Neuronal stem cell (in vitro differentiated cells): ENCODE measurements around the gene LLGL2.

ENCODE experiments used
- DNase-seq: peaks from one replicate; pipeline ENCODE4 v3.0.0-alpha.2; 2013; ENCODE audit warnings: low spot score
- H2AFZ ChIP-seq: one replicate; pipeline ENCODE4 v1.6.1; 2013; ENCODE audit warnings: mild to moderate bottlenecking, low read length, inconsistent platforms
- H2AK5ac ChIP-seq: 2 replicates; pipeline ENCODE4 v1.6.1; 2013; ENCODE audit warnings: low read depth, mild to moderate bottlenecking, inconsistent platforms, low read length, moderate library complexity, mixed read lengths
- H2BK120ac ChIP-seq: 2 replicates; pipeline ENCODE4 v1.6.1; 2013; ENCODE audit warnings: low read depth, mild to moderate bottlenecking, inconsistent platforms, low read length, moderate library complexity, mixed read lengths
- H2BK12ac ChIP-seq: one replicate; pipeline ENCODE4 v1.6.1; 2013; ENCODE audit warnings: low read length, inconsistent platforms
- H2BK15ac ChIP-seq: 2 replicates; pipeline ENCODE4 v1.6.1; 2013; ENCODE audit warnings: mild to moderate bottlenecking, low read length, inconsistent platforms, mixed read lengths
- H2BK5ac ChIP-seq: one replicate; pipeline ENCODE4 v1.6.1; 2013; ENCODE audit warnings: inconsistent platforms, mild to moderate bottlenecking, low read length, moderate library complexity
- H3K14ac ChIP-seq: one replicate; pipeline ENCODE4 v1.6.1; 2013; ENCODE audit warnings: low read length, inconsistent platforms
- H3K18ac ChIP-seq: 2 replicates; pipeline ENCODE4 v1.6.1; 2013; ENCODE audit warnings: low read length, inconsistent platforms
- H3K23ac ChIP-seq: 2 replicates; pipeline ENCODE4 v1.6.1; 2013; ENCODE audit warnings: low read depth, mild to moderate bottlenecking, mixed read lengths, low read length, inconsistent platforms; ENCODE audit not compliant: poor library complexity
- H3K27ac ChIP-seq: replicated peaks from 3 replicates; pipeline ENCODE4 v1.5.1; 2013; ENCODE audit warnings: low read length, inconsistent platforms
- H3K27me3 ChIP-seq, 3 experiments: 2 replicates each; pipeline ENCODE4 v1.6.1; 2013; ENCODE audit warnings: low read length in 3 of 3, mild to moderate bottlenecking in 2 of 3, inconsistent platforms in 1 of 3, low read depth in 1 of 3, mixed read lengths in 1 of 3, moderate library complexity in 1 of 3; ENCODE audit not compliant: control insufficient read depth in 3 of 3, insufficient read depth in 3 of 3
- H3K36me3 ChIP-seq, 2 donors: replicated peaks in 1 of 2; 2 replicates each; pipeline ENCODE4 v1.6.1; 2013; ENCODE audit warnings: low read length in 2 of 2; ENCODE audit not compliant: control insufficient read depth in 2 of 2, insufficient read depth in 2 of 2
- H3K4ac ChIP-seq: 2 replicates; pipeline ENCODE4 v1.6.1; 2013; ENCODE audit warnings: inconsistent platforms, mild to moderate bottlenecking, low read length, moderate library complexity
- H3K4me1 ChIP-seq, 2 donors: 1 replicate in 1 of 2; 2 replicates in 1 of 2; pipeline ENCODE4 v1.6.1; 2013; ENCODE audit warnings: low read length in 2 of 2, low read depth in 1 of 2; ENCODE audit not compliant: control insufficient read depth in 2 of 2, insufficient read depth in 1 of 2
- H3K4me2 ChIP-seq: one replicate; pipeline ENCODE4 v1.6.1; 2013; ENCODE audit warnings: mild to moderate bottlenecking, low read length, inconsistent platforms; ENCODE audit not compliant: insufficient read depth, poor library complexity, severe bottlenecking
- H3K4me3 ChIP-seq, 2 donors: 2 replicates each; pipeline ENCODE4 v1.5.1; 2013; ENCODE audit warnings: low read length in 2 of 2, mild to moderate bottlenecking in 2 of 2, inconsistent platforms in 1 of 2, moderate library complexity in 1 of 2
- H3K79me1 ChIP-seq: one replicate; pipeline ENCODE4 v1.6.1; 2013; ENCODE audit warnings: low read depth, mild to moderate bottlenecking, inconsistent platforms, low read length, moderate library complexity
- H3K9ac ChIP-seq: one replicate; pipeline ENCODE4 v1.6.1; 2013; ENCODE audit warnings: mild to moderate bottlenecking, low read depth, low read length, inconsistent platforms; ENCODE audit not compliant: poor library complexity
- H3K9me3 ChIP-seq, 2 donors: replicated peaks in 1 of 2; 2 replicates each; pipeline versions ENCODE3 to v1.6.1; 2013; ENCODE audit warnings: low read length in 2 of 2, mild to moderate bottlenecking in 2 of 2, inconsistent platforms in 1 of 2, low read depth in 1 of 2, mixed read lengths in 1 of 2, moderate library complexity in 1 of 2; ENCODE audit not compliant: control insufficient read depth in 2 of 2, insufficient read depth in 1 of 2
- H4K8ac ChIP-seq: one replicate; pipeline ENCODE4 v1.6.1; 2013; ENCODE audit warnings: low read depth, mild to moderate bottlenecking, inconsistent platforms, low read length, moderate library complexity
- H4K91ac ChIP-seq: one replicate; pipeline ENCODE4 v1.6.1; 2013; ENCODE audit warnings: low read length, low read depth, mild to moderate bottlenecking, inconsistent platforms; ENCODE audit not compliant: poor library complexity
- WGBS, 2 donors: extraction: QIAGEN DNeasy Blood & Tissue Kit; methylation state at CpG; one replicate each; pipeline ENCODE4 v1.1.7; 2013; ENCODE audit warnings: missing lambda C conversion rate in 2 of 2, mixed read lengths in 1 of 2; ENCODE audit not compliant: insufficient read length in 2 of 2, insufficient replicate concordance in 1 of 2; ENCODE audit errors: extremely low coverage in 2 of 2; 5-methylcytosine and 5-hydroxymethylcytosine counted together

LLGL2 gene

GRCh38 chr17:75501378-75502071 is 24.0 kb upstream of the LLGL2 start:
- no peak overlapping the region for H3K4ac ChIP-seq
- no CpG with 5 or more reads among the region's 21 CpGs for WGBS, 2 donors

GRCh38 chr17:75502072-75502720 is 23.3 kb upstream of the LLGL2 start:
- Histone ChIP-seq H3K4me2 (no peak overlapping the region), H3K9me3 (peaks cover 0 to 2% of the 10 kb centered on the region in 2 donors), H3K4me1 (no peaks in the 10 kb centered on the region), H3K4me3 (no peak overlapping the region), H3K36me3 (peaks cover 53 to 92% of the 10 kb centered on the region in 2 donors), H4K8ac (no peak overlapping the region), H2AFZ (no peak overlapping the region), H3K14ac (no peak overlapping the region), H4K91ac (no peak overlapping the region), H2AK5ac (no peak overlapping the region), H3K79me1 (peaks cover 8% of the 10 kb centered on the region), H3K4ac (no peak overlapping the region), H3K18ac (no peak overlapping the region), H2BK120ac (no peak overlapping the region), H3K23ac (no peak overlapping the region), H3K27ac (no peak overlapping the region), H3K27me3 (no peaks in the 10 kb centered on the region), H3K9ac (no peak overlapping the region), H2BK5ac (peak overlapping the region; percentile 39), H2BK15ac (no peak overlapping the region), H2BK12ac (no peak overlapping the region)
- WGBS, 2 donors = no CpG with 5 or more reads among the region's 40 CpGs
- no peak for DNase-seq

More at GRCh38 chr17:75501378-75502071, 24.0 kb upstream of the LLGL2 start:
- Histone ChIP-seq H3K4me1 (no peaks in the 10 kb centered on the region), H2BK120ac (no peak overlapping the region), H2BK12ac (peak overlapping the region; percentile 22), H3K23ac (no peak overlapping the region), H3K4me3 (no peak overlapping the region), H3K9me3 (peaks cover 0 to 2% of the 10 kb centered on the region in 2 donors), H4K8ac (no peak overlapping the region), H3K18ac (no peak overlapping the region), H3K27ac (no peak overlapping the region), H2AK5ac (no peak overlapping the region), H2AFZ (no peak overlapping the region), H2BK15ac (no peak overlapping the region), H3K14ac (no peak overlapping the region), H3K27me3 (no peaks in the 10 kb centered on the region), H4K91ac (no peak overlapping the region), H3K36me3 (peaks cover 50 to 91% of the 10 kb centered on the region in 2 donors), H2BK5ac (peak overlapping the region; percentile 39), H3K79me1 (peaks cover 8% of the 10 kb centered on the region), H3K4me2 (no peak overlapping the region), H3K9ac (no peak overlapping the region)
- no peak for DNase-seq

GRCh38 chr17:75502721-75503329 is 22.7 kb upstream of the LLGL2 start:
- Histone ChIP-seq H3K23ac (peak overlapping the region; percentile 43), H3K14ac (no peak overlapping the region), H3K4me1 (no peaks in the 10 kb centered on the region), H3K9ac (no peak overlapping the region), H2BK5ac (no peak overlapping the region), H3K79me1 (peaks cover 14% of the 10 kb centered on the region), H3K4me2 (no peak overlapping the region), H2AK5ac (no peak overlapping the region), H2BK120ac (no peak overlapping the region), H3K4ac (no peak overlapping the region), H3K18ac (no peak overlapping the region), H3K27me3 (no peaks in the 10 kb centered on the region), H2BK12ac (no peak overlapping the region), H4K8ac (no peak overlapping the region), H3K9me3 (peaks cover 0 to 2% of the 10 kb centered on the region in 2 donors), H2AFZ (no peak overlapping the region), H3K4me3 (no peak overlapping the region), H3K27ac (no peak overlapping the region), H2BK15ac (no peak overlapping the region), H3K36me3 (peaks cover 52 to 92% of the 10 kb centered on the region in 2 donors), H4K91ac (no peak overlapping the region)
- no peak for DNase-seq
- WGBS, 2 donors = no CpG with 5 or more reads among the region's 25 CpGs

GRCh38 chr17:75503337-75503950 is 22.1 kb upstream of the LLGL2 start:
- H3K79me1 ChIP-seq = peaks cover 17% of the 10 kb centered on the region
- H3K27me3 ChIP-seq = no peaks in the 10 kb centered on the region
- H2BK120ac ChIP-seq = no peak overlapping the region
- H3K4me2 ChIP-seq = no peak overlapping the region
- peak overlapping the region; percentile 66 for H2BK5ac ChIP-seq
- WGBS, 2 donors = no CpG with 5 or more reads among the region's 23 CpGs
- peaks cover 0 to 3% of the 10 kb centered on the region in 2 donors for H3K4me1 ChIP-seq
- H4K8ac ChIP-seq = no peak overlapping the region
- H3K14ac ChIP-seq = no peak overlapping the region
- H3K9ac ChIP-seq = no peak overlapping the region
- no peak overlapping the region for H2BK12ac ChIP-seq
- H3K36me3 ChIP-seq = peaks cover 46 to 89% of the 10 kb centered on the region in 2 donors
- peak overlapping the region; percentile 48 for H3K18ac ChIP-seq
- peaks cover 0 to 2% of the 10 kb centered on the region in 2 donors for H3K9me3 ChIP-seq
- DNase-seq = no peak
- no peak overlapping the region for H3K27ac ChIP-seq
- no peak overlapping the region for H2AFZ ChIP-seq
- H4K91ac ChIP-seq = no peak overlapping the region
- H3K23ac ChIP-seq = peak overlapping the region; percentile 43
- no peak overlapping the region for H3K4me3 ChIP-seq
- no peak overlapping the region for H2AK5ac ChIP-seq
- no peak overlapping the region for H3K4ac ChIP-seq
- H2BK15ac ChIP-seq = no peak overlapping the region
